Renal pelvis (tissue), 12 donors: ENCODE data around the gene C17orf58. TPM values are rescaled to one million over a fixed set of nuclear protein-coding genes. Genes with fewer than 3 reads are reported as not detected.
A peak's percentile ranks its signal among the peaks of the same experiment; 100 is the strongest.
"Not testable (repeated sequence)": the region's sequence is repeated elsewhere in the genome, so short reads cannot be mapped to it uniquely, and the experiment has no call there.

Source experiments
- DNase-seq: peaks from one replicate; pipeline ENCODE4 v3.0.0-alpha.2; 2013
- long read RNA-seq, 16 experiments: transcript quantifications; one replicate each; lab custom pipeline, GENCODE V29; 2026
- polyA plus RNA-seq, 3 donors: library from polyadenylated mRNA; unstranded; fragments of 120-200 nt; gene quantifications; one replicate each; pipeline ENCODE4 v1.2.1, GENCODE V29; 2013; ENCODE audit not compliant: insufficient read length in 3 of 3

Gene C17orf58
- 10 to 100 TPM; 20.0 to 23.5 (median 21.5) TPM for polyA plus RNA-seq
- long read RNA-seq, donor 1, transcript C17orf58-202 (3 exons, 1,082 nt), result major isoform, 5 of 16 reads
- long read RNA-seq, donor 1, transcript C17orf58-203 (2 exons, 1,654 nt), result major isoform, 5 of 16 reads
- long read RNA-seq, donor 1, partial matches to known transcripts, result 5 of 16 reads
- long read RNA-seq, donor 1, other reads (novel, unspliced or antisense), result 0 of 16 reads
- long read RNA-seq, donor 2, transcript C17orf58-203 (2 exons, 1,654 nt), result minor isoform, 5 of 23 reads
- long read RNA-seq, donor 2, transcript C17orf58-202 (3 exons, 1,082 nt), result major isoform, 6 of 23 reads
- long read RNA-seq, donor 2, partial matches to known transcripts, result 12 of 23 reads
- long read RNA-seq, donor 2, other reads (novel, unspliced or antisense), result 0 of 23 reads
- long read RNA-seq, donor 3, transcript C17orf58-202 (3 exons, 1,082 nt), result major isoform, 9 of 29 reads
- long read RNA-seq, donor 3, partial matches to known transcripts, result 18 of 29 reads
- long read RNA-seq, donor 3, other reads (novel, unspliced or antisense), result 0 of 29 reads
- long read RNA-seq, donor 4, transcript C17orf58-203 (2 exons, 1,654 nt), result minor isoform, 6 of 16 reads
- long read RNA-seq, donor 4, transcript C17orf58-202 (3 exons, 1,082 nt), result major isoform, 9 of 16 reads
- long read RNA-seq, donor 4, partial matches to known transcripts, result 0 of 16 reads
- long read RNA-seq, donor 4, other reads (novel, unspliced or antisense), result 0 of 16 reads
- long read RNA-seq, donor 5, partial matches to known transcripts, result 0 of 6 reads
- long read RNA-seq, donor 5, other reads (novel, unspliced or antisense), result 0 of 6 reads
- long read RNA-seq, donor 6, transcript C17orf58-202 (3 exons, 1,082 nt), result major isoform, 5 of 7 reads
- long read RNA-seq, donor 6, partial matches to known transcripts, result 0 of 7 reads
- long read RNA-seq, donor 6, other reads (novel, unspliced or antisense), result 0 of 7 reads
- long read RNA-seq, donor 7, transcript C17orf58-202 (3 exons, 1,082 nt), result major isoform, 5 of 290 reads
- long read RNA-seq, donor 7, partial matches to known transcripts, result 233 of 290 reads
- long read RNA-seq, donor 7, other reads (novel, unspliced or antisense), result 47 of 290 reads
- long read RNA-seq, donor 8, partial matches to known transcripts, result 0 of 5 reads
- long read RNA-seq, donor 8, other reads (novel, unspliced or antisense), result 0 of 5 reads
- long read RNA-seq, donor 9, transcript C17orf58-202 (3 exons, 1,082 nt), result major isoform, 10 of 24 reads
- long read RNA-seq, donor 9, transcript C17orf58-203 (2 exons, 1,654 nt), result minor isoform, 6 of 24 reads
- long read RNA-seq, donor 9, partial matches to known transcripts, result 7 of 24 reads
- long read RNA-seq, donor 9, other reads (novel, unspliced or antisense), result 0 of 24 reads
- long read RNA-seq, donor 10, partial matches to known transcripts, result 5 of 10 reads
- long read RNA-seq, donor 10, other reads (novel, unspliced or antisense), result 0 of 10 reads
- long read RNA-seq, donor 11, partial matches to known transcripts, result 0 of 4 reads
- long read RNA-seq, donor 11, other reads (novel, unspliced or antisense), result 0 of 4 reads
- long read RNA-seq, donor 12, transcript C17orf58-203 (2 exons, 1,654 nt), result major isoform, 8 of 40 reads
- long read RNA-seq, donor 12, transcript C17orf58-202 (3 exons, 1,082 nt), result minor isoform, 6 of 40 reads
- long read RNA-seq, donor 12, partial matches to known transcripts, result 24 of 40 reads
- long read RNA-seq, donor 12, other reads (novel, unspliced or antisense), result 0 of 40 reads
- long read RNA-seq, donor 13, partial matches to known transcripts, result 0 of 4 reads
- long read RNA-seq, donor 13, other reads (novel, unspliced or antisense), result 0 of 4 reads
- long read RNA-seq, donor 14, result 0 reads
- long read RNA-seq, donor 15, result 0 reads
- long read RNA-seq, donor 16, transcript C17orf58-202 (3 exons, 1,082 nt), result major isoform, 7 of 19 reads
- long read RNA-seq, donor 16, partial matches to known transcripts, result 8 of 19 reads
- long read RNA-seq, donor 16, other reads (novel, unspliced or antisense), result 0 of 19 reads

DNA sequence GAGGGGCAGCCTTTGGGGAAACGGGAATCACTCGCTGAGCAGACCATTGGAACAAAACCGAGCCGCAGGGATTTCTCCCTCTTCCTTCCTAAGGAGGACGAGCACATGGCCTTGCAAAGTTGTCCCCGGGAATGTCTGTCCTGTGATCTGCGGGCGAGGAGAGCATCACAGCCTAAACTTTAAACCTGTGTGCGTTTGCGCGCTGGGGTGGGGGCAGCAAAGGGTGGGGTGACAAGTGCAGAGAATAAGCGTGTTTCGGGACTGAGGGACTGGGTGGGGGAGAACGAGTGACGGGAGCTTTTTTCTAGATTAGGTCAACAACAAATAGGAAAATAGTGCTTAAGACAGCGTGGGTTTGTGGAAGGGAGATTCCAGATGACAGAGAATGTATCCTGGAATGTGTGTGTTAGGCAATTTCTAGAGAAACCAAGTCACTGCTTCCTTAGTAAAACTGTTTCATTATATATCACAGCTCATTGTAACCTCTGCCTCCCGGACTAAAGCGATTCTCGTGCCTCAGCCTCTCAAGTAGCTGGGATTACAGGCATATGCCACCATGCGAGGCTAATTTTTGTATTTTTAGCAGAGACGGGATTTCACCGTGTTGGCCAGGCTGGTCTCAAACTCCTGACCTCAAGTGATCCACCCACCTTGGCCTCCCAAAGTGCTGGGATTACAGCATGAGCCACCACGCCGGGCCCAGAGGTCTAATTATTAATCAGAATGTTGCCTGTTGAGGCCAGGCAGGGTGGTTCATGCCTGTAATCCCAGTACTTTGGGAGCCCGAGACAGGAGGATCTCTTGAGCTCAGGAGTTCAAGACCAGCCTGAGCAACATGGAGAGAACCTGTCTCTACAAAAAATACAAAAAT is at the start of gene C17orf58:
Gene C17orf58, minus strand, starts transcription at position 169 of the 871 bp plus-strand sequence. CDS start 271 bp downstream, outside the sequence.
- not testable (repeated sequence) for DNase-seq

GRCh38 chr17:68036304-68037147 is 40.3 kb upstream of the C17orf58 start:
- DNase-seq, result peak; percentile 14

DNA sequence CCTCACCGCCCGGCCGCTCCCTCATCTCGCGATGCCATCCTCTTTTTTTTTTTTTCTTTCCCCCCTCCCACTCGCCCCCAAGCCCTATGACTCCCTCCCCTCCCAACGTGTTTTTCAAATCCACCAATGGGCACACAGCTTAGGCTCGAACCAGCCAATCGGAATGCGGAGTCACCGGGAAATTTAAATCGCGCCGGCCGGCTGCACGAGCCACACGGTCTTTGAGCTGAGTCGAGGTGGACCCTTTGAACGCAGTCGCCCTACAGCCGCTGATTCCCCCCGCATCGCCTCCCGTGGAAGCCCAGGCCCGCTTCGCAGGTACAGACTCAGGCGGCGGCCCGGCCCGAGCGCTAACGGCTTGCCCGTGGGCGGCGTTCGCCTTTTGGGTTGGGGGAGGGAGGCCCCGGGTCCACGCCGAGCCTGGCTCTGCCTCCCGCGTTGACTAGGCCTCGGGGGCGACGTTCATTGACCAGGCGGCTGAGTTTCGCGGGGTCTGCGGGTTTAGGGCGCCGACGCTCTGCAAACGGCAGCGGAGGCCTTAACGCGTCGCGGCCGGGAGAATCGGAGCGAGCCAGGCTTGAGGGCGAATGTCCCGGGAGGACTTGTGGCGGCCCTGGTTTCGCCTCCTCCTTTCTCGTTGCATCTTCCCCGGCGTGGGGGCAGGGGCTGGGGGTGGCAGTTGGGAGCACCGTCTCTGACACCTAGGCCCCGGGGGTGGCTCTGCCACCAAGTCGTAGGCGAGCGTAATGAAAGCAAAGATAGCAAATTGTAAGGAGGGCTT is 39.4 kb upstream of the C17orf58 start, which contains the start of gene KPNA2:
Gene KPNA2, plus strand, starts transcription at position 213 of the 781 bp plus-strand sequence. CDS start 1,398 bp downstream, outside the sequence.
- peak; percentile 99 for DNase-seq

GRCh38 chr17:68035131-68035522 is 38.9 kb upstream of the C17orf58 start:
- no peak for DNase-seq

DNA sequence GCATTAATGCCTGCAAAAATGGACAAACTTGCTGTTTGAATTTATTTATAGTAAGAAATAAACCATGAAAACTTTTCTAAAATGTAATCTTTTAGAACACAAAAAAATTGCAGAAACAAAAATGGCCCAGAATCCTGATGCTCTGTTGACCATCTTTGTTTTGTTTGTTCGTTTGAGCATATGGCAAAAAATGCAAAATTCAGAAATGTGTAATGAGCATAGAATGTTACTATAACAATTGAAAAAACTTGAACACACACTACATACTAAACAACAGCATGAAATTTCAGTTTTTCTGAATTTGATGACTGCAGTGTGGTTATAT is 38.1 kb upstream of the C17orf58 start:
- DNase-seq, result no peak

GRCh38 chr17:68033636-68034451 is 37.6 kb upstream of the C17orf58 start:
- peak; percentile 69 for DNase-seq

GRCh38 chr17:68029512-68030215 is 33.4 kb upstream of the C17orf58 start:
- DNase-seq, result no peak

DNA sequence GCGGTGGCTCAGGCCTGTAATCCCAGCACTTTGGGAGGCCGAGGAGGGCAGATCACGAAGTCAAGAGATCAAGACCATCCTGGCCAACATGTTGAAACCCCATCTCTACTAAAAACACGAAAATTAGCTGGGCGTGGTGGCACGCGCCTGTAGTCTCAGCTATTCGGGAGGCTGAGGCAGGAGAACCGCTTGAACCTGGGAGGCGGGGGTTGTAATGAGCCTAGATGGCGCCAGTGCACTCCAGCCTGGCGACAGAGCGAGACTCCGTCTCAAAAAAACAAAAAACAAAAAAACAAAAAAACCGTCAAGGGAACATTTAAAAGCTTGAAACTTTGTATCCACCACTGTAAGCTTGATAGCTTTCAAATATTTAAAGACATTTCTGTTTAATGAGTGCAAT is 26.3 kb upstream of the C17orf58 start:
- not testable (repeated sequence) for DNase-seq

DNA sequence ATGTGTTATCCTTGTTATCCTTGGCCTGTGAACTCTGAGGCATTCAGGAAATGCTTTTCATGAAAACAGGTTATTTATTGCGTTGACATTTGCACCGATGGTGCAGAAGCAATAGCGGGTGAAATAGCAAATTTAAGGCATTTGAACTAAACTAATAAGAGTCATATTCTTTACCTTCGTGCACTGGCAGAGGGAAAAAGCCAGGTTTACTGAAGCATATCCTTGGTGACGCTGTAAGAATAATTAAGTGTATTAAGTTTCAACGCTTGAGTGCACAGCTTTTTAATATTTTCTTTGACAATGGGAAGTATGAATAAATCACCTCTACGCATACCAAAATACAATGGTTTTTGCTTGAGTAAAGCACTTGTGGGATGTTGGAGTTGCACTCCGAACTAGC is 25.7 kb upstream of the C17orf58 start:
- no peak for DNase-seq

- DNase-seq, result not testable (repeated sequence)
Observed at GRCh38 chr17:68020791-68021190, 24.5 kb upstream of the C17orf58 start.

DNA sequence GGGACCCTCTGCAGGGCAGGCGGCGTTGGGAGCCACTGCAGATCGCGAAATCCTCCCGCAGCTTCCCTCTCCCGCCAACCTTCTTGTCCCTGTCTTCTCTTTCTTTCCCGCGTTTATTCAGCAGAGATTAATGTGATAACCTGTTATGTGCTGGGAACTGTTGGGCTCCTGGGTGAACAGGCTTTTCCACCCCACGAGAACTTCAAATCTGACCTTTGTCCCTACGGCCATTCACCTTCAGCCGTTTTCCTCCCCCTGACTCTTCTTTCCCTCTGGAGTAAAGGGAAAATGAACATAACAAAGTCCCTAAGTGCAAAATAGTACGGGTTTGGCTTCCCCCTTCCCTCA is 24.1 kb upstream of the C17orf58 start:
- no peak for DNase-seq

DNA sequence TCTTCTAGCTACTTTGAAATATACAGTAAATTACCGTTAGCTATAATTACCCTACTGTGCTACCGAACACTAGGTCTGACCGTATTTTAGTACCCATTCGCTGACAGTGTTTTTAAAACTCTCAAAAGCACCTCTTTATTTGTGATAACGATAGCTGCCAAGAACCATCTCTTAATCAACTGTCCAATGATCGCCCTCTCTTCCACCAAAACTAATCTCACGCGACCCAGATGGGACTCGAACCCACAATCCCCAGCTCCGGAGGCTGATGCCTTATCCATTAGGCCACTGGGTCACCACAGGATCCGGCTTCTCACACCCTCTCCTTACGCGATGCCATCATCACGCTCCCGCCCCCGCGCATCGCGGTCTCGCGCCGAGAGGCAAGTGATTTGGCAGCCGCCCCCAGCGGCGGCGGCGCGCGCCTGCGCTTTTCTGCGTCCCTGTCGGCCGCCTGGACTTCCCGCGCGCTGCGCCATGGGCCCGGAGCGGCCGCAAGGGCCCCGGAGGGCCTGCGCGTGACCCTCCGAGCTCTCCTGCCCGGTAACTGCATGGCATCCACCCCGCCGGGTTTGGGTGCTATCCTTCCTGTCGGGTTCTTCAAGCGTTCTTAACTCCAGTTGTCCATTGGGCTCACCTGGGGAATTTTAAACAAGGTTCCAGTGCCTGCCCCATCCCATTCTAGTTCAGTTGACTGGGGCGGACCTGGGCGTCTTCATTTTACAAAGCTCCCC is 23.6 kb upstream of the C17orf58 start:
- DNase-seq, result peak; percentile 95

DNA sequence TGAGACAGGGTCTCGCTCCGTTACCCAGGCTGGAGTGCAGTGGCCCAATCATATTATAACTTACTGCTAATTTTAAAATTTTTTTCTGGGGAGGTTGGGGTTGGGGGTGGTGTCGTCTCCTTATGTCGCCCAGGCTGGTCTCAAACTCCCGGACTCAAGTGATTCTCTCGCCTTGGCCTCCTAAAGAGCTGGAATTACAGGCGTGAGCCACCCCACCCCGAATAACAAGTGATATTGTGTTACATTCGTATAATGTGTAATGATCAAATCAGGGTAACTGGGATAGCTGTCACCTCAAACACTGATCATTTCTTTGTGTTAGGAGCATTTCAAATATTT is 23.0 kb upstream of the C17orf58 start:
- no peak for DNase-seq

- not testable (repeated sequence) for DNase-seq
Observed at GRCh38 chr17:68018493-68018892, 22.2 kb upstream of the C17orf58 start.

- no peak for DNase-seq
Observed at GRCh38 chr17:68016838-68017237, 20.6 kb upstream of the C17orf58 start.
